Pancreas (tissue), 10 donors: ENCODE results near the gene FASTKD3. TPM values are rescaled to one million over a fixed set of nuclear protein-coding genes. Genes with fewer than 3 reads are reported as not detected.

Experiments used
- ATAC-seq, 4 donors: fragments of 200-7000 bp; cut with Tn5 transposase; one replicate each; pipeline versions ENCODE4 v1.8.0 to v1.9.1; 2020; ENCODE audit warnings: mild to moderate bottlenecking in 4 of 4, moderate library complexity in 4 of 4
- DNase-seq, 6 donors: peaks; one replicate each; pipeline ENCODE4 v3.0.0-alpha.2; 2020
- FAIRE-seq: peaks from 2 replicates; lab custom pipeline; 2012; peaks lifted over from hg19 to GRCh38; lab: Jason Lieb, UNC
- H3K27ac ChIP-seq, 4 donors: fragments of 200-600 bp; sonication (generic); 1 replicate in 3 of 4; 2 replicates in 1 of 4; pipeline versions ENCODE4 v1.5.0 to v1.8.0; 2020
- H3K27me3 ChIP-seq, 4 donors: fragments of 200-600 bp; one replicate each; pipeline ENCODE4 v1.8.0; 2021
- H3K36me3 ChIP-seq, 3 donors: fragments of 200-600 bp; sonication (generic) in 1 of 3; one replicate each; pipeline versions ENCODE4 v1.5.0 to v1.8.0; 2020 to 2021
- H3K4me1 ChIP-seq, 3 donors: fragments of 200-600 bp; one replicate each; pipeline ENCODE4 v1.8.0; 2021
- H3K4me3 ChIP-seq, 4 donors: fragments of 200-600 bp; sonication (generic) in 2 of 4; one replicate each; pipeline versions ENCODE4 v1.5.0 to v1.8.0; 2020 to 2021
- H3K9me3 ChIP-seq, 4 donors: fragments of 200-600 bp; one replicate each; pipeline ENCODE4 v1.8.0; 2021
- WGBS, 2 donors: extraction: QIAGEN DNeasy Blood & Tissue Kit; methylation state at CpG; one replicate each; pipeline ENCODE4 v1.1.7; 2013; 5-methylcytosine and 5-hydroxymethylcytosine counted together
- intact Hi-C, 3 donors: fragments of 100-400 bp; cut with DNase I; formaldehyde crosslinking; loops; one replicate each; pipeline versions ENCODE4 v1.11.1 to v1.14.2; 2022
- polyA plus RNA-seq, 2 donors: library from polyadenylated mRNA; stranded (reverse); fragments of 200-250 nt; gene quantifications; one replicate each; pipeline ENCODE4 v1.2.3, GENCODE V29; 2013
- total RNA-seq, 6 donors: library from RNA; stranded (reverse); fragmentation: NEBNext Ultra II Directional in 4 of 6; extraction: Animal tissue kit (Norgen Biotek cat#: 25700) in 4 of 6; gene quantifications; one replicate each; pipeline versions ENCODE4 v1.2.1 to v1.2.4, GENCODE V29; 2021 to 2023
- TF ChIP-seq, protein P1 (sequence below), 4 donors: fragments of 200-600 bp; sonication (generic) in 3 of 4; IDR thresholded peaks; one replicate each; pipeline versions ENCODE4 v1.5.0 to v1.8.0; 2021; ENCODE audit warnings: antibody characterized with exemption in 4 of 4
- donor health status: healthy with polysubstance abuse.
- donor health status: DM: no; HTN: no; CAD: no; lungs with moderate emphysema.
- donor health status: DM: no; HTN: no; CAD: no.
- donor health status: control.
- donor health status: control.
- donor health status: Bipolar disorder and iron deficiency.
- donor health status: DM: yes; HTN: yes; CAD: no.
- donor health status: DM: no; HTN: no; CAD: no.
- donor health status: DM: no; HTN: no; CAD: no.
- donor health status: DM: yes; HTN: yes; CAD: no.

Gene FASTKD3
- total and polyA plus RNA-seq, 8 donors: 1.8 to 10.3 (median 3.3) TPM

DNA sequence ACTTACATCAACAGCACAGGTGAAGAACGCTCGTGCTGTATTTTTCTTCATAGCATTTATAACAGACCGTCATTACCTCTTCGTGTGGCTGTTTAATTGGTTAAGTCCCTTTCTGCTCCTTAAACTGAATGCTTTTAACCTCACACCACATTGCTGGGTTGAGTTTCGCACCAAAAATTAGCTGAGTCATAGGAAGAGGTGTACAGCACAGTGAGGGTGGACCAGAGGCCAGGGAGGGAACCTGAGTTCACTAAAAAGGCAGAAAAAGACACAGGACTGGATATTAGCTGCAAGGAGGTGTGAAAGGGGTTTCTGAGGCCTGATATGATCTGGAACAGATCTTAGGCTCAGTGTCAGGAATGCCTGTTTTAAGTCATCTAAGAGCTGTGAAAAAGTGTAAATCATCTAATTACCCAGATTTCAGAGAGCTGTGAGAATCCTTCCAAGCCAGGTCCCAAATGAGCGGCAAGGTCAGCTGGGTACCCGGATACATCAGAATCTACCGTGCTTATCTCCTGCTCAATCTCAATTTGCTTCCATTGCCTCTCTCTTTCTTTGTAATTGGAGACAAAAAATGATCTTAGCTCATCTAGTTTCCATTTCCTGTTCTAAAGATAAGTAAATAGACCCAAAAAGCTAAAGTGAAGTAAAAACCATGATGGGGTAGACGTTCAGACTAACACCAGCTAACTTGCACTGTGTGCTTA is 10.8 kb downstream of the FASTKD3 start:
- Histone ChIP-seq H3K27me3 (no peaks in the 10 kb centered on the region), H3K36me3 (peaks cover 0 to 23% (median 2%) of the 10 kb centered on the region in 3 donors), H3K4me3 (no peak overlapping the region), H3K27ac (no peak overlapping the region), H3K9me3 (no peaks in the 10 kb centered on the region), H3K4me1 (no peaks in the 10 kb centered on the region)
- intact Hi-C loops: no loop called here
- ATAC-seq (peak in 1 of 4 donors; percentile 14), FAIRE-seq (no peak), DNase-seq (no peak)
- TF ChIP-seq, protein P1, sequence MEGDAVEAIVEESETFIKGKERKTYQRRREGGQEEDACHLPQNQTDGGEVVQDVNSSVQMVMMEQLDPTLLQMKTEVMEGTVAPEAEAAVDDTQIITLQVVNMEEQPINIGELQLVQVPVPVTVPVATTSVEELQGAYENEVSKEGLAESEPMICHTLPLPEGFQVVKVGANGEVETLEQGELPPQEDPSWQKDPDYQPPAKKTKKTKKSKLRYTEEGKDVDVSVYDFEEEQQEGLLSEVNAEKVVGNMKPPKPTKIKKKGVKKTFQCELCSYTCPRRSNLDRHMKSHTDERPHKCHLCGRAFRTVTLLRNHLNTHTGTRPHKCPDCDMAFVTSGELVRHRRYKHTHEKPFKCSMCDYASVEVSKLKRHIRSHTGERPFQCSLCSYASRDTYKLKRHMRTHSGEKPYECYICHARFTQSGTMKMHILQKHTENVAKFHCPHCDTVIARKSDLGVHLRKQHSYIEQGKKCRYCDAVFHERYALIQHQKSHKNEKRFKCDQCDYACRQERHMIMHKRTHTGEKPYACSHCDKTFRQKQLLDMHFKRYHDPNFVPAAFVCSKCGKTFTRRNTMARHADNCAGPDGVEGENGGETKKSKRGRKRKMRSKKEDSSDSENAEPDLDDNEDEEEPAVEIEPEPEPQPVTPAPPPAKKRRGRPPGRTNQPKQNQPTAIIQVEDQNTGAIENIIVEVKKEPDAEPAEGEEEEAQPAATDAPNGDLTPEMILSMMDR (IDR thresholded peaks at IDR 0.05): no peak
- 78 to 80% methylated on average over 9 of the region's 9 CpGs for WGBS, 2 donors

DNA sequence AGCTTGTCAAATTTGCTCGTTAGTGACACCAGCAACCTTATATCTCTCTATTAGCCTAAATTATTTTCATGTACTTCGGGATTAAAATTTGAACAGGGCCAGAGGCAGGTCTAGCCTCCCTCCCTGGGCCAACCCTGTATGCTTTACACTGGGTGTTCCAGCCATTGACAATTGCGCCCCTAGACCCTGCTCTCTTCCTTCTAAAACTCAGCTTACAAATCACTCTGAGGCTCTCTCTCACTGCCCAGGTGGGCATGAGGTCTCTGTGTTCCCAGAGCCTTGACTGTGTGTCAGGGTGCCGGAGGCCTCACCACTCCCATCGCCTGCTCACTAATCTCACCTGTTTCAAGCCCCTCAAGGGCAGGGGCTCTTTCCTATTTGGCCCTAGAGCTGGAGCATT is 11.5 kb downstream of the FASTKD3 start:
- no peak for FAIRE-seq
- Histone ChIP-seq H3K36me3 (peaks cover 0 to 19% (median 2%) of the 10 kb centered on the region in 3 donors), H3K4me3 (no peak overlapping the region), H3K27ac (no peak overlapping the region), H3K9me3 (no peaks in the 10 kb centered on the region), H3K4me1 (peaks cover 4 to 6% (median 4%) of the 10 kb centered on the region in 3 donors), H3K27me3 (no peaks in the 10 kb centered on the region)
- WGBS, 2 donors: 68 to 76% methylated on average over 5 of the region's 5 CpGs
- DNase-seq: no peak
- intact Hi-C loops: no loop called here
- TF ChIP-seq, protein P1 (IDR thresholded peaks at IDR 0.05): no peak
- ATAC-seq: no peak

DNA sequence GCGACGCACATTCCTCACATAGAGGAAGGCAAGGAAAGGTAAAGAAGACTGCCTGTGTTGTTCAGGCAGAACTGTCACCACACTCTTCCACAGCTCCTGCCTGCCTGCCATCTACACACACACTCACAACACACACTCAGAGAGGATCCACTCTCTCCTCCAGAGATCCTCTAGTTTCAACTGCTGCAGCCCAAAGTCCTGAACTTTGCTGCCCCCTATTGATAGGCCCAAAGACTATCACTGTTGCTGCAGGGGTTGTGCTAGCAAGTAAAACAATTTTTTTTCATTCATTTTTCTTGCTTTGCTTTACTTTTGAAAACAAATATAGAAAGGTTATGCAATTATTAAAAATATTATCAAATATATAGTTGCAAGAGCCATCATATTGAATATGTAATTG is 12.0 kb downstream of the FASTKD3 start:
- 96 to 100% methylated on average over 2 of the region's 2 CpGs for WGBS, 2 donors
- intact Hi-C loops: no loop called here
- H3K4me1 ChIP-seq: peaks cover 9 to 11% (median 10%) of the 10 kb centered on the region in 3 donors
- no peak overlapping the region for H3K4me3 ChIP-seq
- DNase-seq: peak in 4 of 6 donors; percentile 30 to 46 (median 32)
- no peaks in the 10 kb centered on the region for H3K27me3 ChIP-seq
- no peak overlapping the region for H3K27ac ChIP-seq
- no peak for FAIRE-seq
- H3K9me3 ChIP-seq: no peaks in the 10 kb centered on the region
- peak; percentile 76 to 91 (median 85) for ATAC-seq
- TF ChIP-seq, protein P1 (IDR thresholded peaks at IDR 0.05): peak; percentile 44 to 55 (median 47)
- peaks cover 0 to 14% (median 2%) of the 10 kb centered on the region in 3 donors for H3K36me3 ChIP-seq

DNA sequence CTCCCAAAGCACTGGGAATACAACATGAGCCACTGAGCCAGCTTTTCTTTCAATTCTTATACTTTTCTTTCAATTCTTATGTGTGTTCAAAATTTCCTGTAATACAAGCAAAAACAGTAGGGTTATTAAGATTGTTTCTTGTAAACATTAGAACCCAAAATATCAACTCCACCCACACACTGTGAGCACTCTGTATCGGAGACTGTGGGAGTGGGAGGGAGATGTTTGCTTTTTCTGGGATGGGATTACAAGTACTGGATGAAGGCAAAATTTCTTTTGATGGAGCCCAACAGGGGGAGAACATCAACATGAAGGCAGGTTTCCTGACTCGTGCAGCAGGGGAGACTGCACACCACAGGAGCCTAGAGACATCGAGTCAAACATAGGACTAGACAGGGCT is 13.2 kb downstream of the FASTKD3 start:
- intact Hi-C loops: no loop called here
- FAIRE-seq (no peak), DNase-seq (no peak), ATAC-seq (no peak)
- Histone ChIP-seq H3K27me3 (no peaks in the 10 kb centered on the region), H3K9me3 (no peaks in the 10 kb centered on the region), H3K4me3 (no peak overlapping the region), H3K4me1 (peaks cover 11 to 14% (median 13%) of the 10 kb centered on the region in 3 donors), H3K27ac (no peak overlapping the region), H3K36me3 (peaks cover 0 to 3% (median 0%) of the 10 kb centered on the region in 3 donors)
- 77 to 78% methylated on average over 3 of the region's 3 CpGs for WGBS, 2 donors
- TF ChIP-seq, protein P1 (IDR thresholded peaks at IDR 0.05): no peak

DNA sequence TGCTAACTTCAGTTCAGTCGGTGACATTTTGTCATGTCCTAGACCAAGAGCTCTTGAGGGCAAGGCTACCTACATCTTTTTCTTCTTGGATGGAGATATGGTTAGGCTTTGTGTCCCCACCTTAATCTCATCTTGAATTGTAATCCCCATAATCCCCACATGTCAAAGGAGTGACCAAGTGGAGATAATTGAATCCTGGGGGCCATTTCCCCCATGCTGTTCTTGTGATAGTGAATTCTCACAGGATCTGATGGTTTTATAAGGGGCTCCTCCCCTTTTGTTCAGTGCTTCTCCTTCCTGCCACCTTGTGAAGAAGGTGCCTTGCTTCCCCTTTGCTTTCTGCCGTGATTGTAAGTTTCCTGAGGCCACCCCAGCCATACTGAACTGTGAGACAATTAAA is 15.8 kb downstream of the FASTKD3 start:
- H3K36me3 ChIP-seq: no peaks in the 10 kb centered on the region
- ATAC-seq: no peak
- H3K27me3 ChIP-seq: no peaks in the 10 kb centered on the region
- no peak for DNase-seq
- peaks cover 11 to 14% (median 13%) of the 10 kb centered on the region in 3 donors for H3K4me1 ChIP-seq
- no peak overlapping the region for H3K27ac ChIP-seq
- TF ChIP-seq, protein P1 (IDR thresholded peaks at IDR 0.05): no peak
- H3K9me3 ChIP-seq: no peaks in the 10 kb centered on the region
- FAIRE-seq: no peak
- no peak overlapping the region for H3K4me3 ChIP-seq
- intact Hi-C loops: no loop called here
- WGBS, 2 donors: 91 to 98% methylated on average over 2 of the region's 2 CpGs
